A549 treated with Mapracorat at 1 μM for 4 hours (cell line): ENCODE measurements around the gene TMEM236. TPM values are rescaled to one million over a fixed set of nuclear protein-coding genes. Genes with fewer than 3 reads are reported as not detected.

ENCODE experiments used
- total RNA-seq: library from RNA; stranded (reverse); fragments of 200-300 nt; extraction: Qiagen RNA extraction; gene quantifications from 5 replicates; pipeline ENCODE4 v1.2.3, GENCODE V29; 2022

The TMEM236 gene
- total RNA-seq: 0.02 to 0.08 TPM (median 0.03 TPM) in 5 replicates

DNA sequence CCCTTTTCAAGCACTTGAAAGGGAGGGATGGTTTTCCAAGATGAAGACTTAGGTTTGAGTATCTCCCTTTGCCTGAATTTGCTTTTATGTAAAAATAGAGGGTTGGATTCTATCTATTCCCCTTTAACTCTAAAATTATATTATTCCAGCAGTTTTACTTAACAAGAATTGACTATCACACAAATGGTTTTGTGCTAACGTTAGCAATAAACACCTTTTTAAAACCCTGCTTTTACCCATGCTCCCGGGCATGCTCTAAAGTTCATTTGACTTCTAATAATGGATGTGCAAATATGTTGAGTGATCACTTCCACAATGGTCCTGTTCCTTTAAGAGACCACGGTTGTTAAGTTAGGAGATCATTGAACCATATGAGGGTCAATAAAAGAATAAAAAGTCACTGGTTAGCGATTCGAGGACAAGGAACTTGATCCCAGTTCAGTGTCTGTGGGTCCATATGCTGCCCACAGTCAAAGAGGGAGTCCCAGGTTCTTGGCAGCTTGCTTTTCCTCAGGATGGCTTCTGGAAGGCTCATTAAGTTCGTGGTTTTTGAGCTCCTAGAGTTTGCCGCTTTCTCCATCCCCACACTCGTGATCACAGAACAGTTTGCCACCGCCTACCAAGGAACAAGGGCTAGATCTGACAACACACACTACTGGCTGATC, at the start of gene TMEM236:
Gene TMEM236, plus strand, starts transcription at position 421 of the 665 bp plus-strand sequence. Its CDS starts 95 bp downstream, at position 516.

DNA sequence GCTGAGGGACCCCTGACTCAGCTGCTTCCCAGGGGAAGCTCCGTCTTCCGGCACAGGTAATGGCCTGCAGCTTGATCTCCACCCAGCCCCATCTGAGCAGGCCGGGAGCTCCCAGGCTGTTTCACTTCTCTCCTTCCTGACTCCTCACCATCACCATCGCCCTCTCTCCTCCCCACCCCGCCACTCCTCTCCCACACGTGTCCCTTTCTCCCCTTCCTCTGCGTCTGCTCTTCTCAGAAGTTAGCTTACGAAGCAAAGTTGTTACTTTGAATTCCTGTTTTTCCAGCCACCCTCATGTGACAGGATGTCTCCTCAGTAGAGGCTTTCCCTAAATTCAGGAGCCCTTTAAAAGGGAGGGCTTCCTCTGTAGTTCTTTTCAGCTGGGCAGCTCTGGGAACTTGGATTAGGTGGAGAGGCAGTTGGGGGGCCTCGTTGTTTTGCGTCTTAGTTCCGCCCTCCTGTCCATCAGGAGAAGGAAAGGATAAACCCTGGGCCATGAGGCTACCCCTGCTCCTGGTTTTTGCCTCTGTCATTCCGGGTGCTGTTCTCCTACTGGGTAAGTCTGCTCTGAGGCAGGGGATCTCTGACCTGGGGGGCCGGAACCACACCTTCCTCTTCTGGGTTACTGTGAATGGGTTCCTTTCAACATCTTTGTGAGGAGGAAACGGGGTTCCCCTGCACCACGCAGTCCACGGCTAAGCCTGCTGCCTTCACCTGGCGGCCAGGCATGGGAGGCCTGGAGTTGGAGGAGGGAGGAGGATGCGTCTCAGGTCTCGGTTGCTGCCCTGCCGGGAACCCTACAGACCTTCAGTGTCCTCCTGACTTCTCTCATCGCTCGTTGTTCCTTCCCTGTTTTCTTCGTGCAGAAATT, 57.2 kb downstream of the TMEM236 start, which contains the start of gene MRC1:
Gene MRC1, plus strand, starts transcription at position 378 of the 871 bp plus-strand sequence. Its CDS starts 118 bp downstream, at position 496.

Other genes starting within 250 kb of the TMEM236 start
- gene HACD1, start 134.8 kb upstream of the TMEM236 start, total RNA-seq: 37.7 to 61.6 TPM (median 58.5 TPM) in 5 replicates
- 22.5 to 25.3 TPM (median 24.2 TPM) in 5 replicates for gene STAM, start 108.0 kb upstream of the TMEM236 start, total RNA-seq
- 0.03 TPM in 2 of 5 replicates, not detected in the others for gene MRC1, start 57.1 kb downstream of the TMEM236 start, total RNA-seq
- gene SLC39A12, start 199.7 kb downstream of the TMEM236 start, total RNA-seq: not detected in 5 replicates